Esophagus muscularis mucosa (tissue), 4 donors: Measurements from ENCODE around the gene ZSCAN10. TPM values are rescaled to one million over a fixed set of nuclear protein-coding genes. Genes with fewer than 3 reads are reported as not detected.

Experiments
- DNase-seq: peaks from one replicate; pipeline ENCODE4 v3.0.0-alpha.2; 2017; ENCODE audit errors: extremely low spot score
- H3K27ac ChIP-seq, 4 donors: fragments of 200-600 bp; sonication (generic); replicated peaks in 1 of 4; 1 replicate in 3 of 4; 2 replicates in 1 of 4; pipeline ENCODE4 v1.5.1; 2016 to 2019; ENCODE audit warnings: mild to moderate bottlenecking in 1 of 4
- H3K27me3 ChIP-seq, 4 donors: fragments of 200-600 bp; sonication (generic); one replicate each; pipeline versions ENCODE4 v1.5.1 to v1.6.0; 2016 to 2019
- H3K36me3 ChIP-seq, 4 donors: fragments of 200-600 bp; sonication (generic); one replicate each; pipeline ENCODE4 v1.5.1; 2016 to 2019
- H3K4me1 ChIP-seq, 4 donors: fragments of 200-600 bp; sonication (generic); one replicate each; pipeline ENCODE4 v1.5.1; 2016 to 2019
- H3K4me3 ChIP-seq, 4 donors: fragments of 200-600 bp; sonication (generic); 1 replicate in 2 of 4; 2 replicates in 2 of 4; pipeline ENCODE4 v1.5.1; 2016 to 2019; ENCODE audit warnings: mild to moderate bottlenecking in 4 of 4, moderate library complexity in 1 of 4
- H3K9me3 ChIP-seq, 4 donors: fragments of 200-600 bp; sonication (generic); 1 replicate in 3 of 4; 2 replicates in 1 of 4; pipeline ENCODE4 v1.5.1; 2016 to 2019
- CTCF ChIP-seq, 3 experiments: fragments of 200-600 bp in 2 of 3; fragments of 450-650 bp in 1 of 3; sonication (generic) in 2 of 3; IDR thresholded peaks; one replicate each; pipeline ENCODE4 v1.5.1; 2017 to 2019; ENCODE audit warnings: antibody characterized with exemption in 3 of 3, mild to moderate bottlenecking in 2 of 3, moderate library complexity in 1 of 3
- EP300 ChIP-seq: sonication (generic); formaldehyde crosslinking; IDR thresholded peaks from one replicate; pipeline ENCODE4 v1.6.1; 2017; ENCODE audit warnings: antibody characterized with exemption
- POLR2A ChIP-seq: fragments of 450-650 bp; IDR thresholded peaks from one replicate; pipeline ENCODE4 v1.6.1; 2017; ENCODE audit warnings: antibody characterized with exemption, moderate library complexity, mild to moderate bottlenecking, low read depth
- POLR2AphosphoS5 ChIP-seq, 2 donors: sonication (generic); formaldehyde crosslinking; IDR thresholded peaks; one replicate each; pipeline ENCODE4 v1.6.1; 2017; ENCODE audit warnings: antibody characterized with exemption in 2 of 2
- WGBS: methylation state at CpG from one replicate; pipeline ENCODE4 v1.1.5; 2018; 5-methylcytosine and 5-hydroxymethylcytosine counted together
- intact Hi-C: fragments of 100-400 bp; cut with DNase I; formaldehyde crosslinking; loops from one replicate; pipeline ENCODE4 v1.15.1; 2023
- total RNA-seq, 4 donors: library from RNA; depleted of rRNA; stranded (reverse); fragments of >200 nt; gene quantifications; one replicate each; pipeline versions ENCODE4 v1.1.0 to v1.2.1, GENCODE V29; 2016

The ZSCAN10 gene
- total RNA-seq, 4 donors from 2014 or later: not detected

- Histone ChIP-seq H3K9me3 (no peaks in the 10 kb centered on the region), H3K4me1 (peaks cover 9 to 25% (median 14%) of the 10 kb centered on the region in 4 donors), H3K27me3 (no peaks in the 10 kb centered on the region), H3K36me3 (peaks cover 11 to 62% (median 57%) of the 10 kb centered on the region in 4 donors), H3K27ac (no peak overlapping the region), H3K4me3 (no peak overlapping the region)
- TF ChIP-seq EP300 (no peak), POLR2AphosphoS5 (IDR thresholded peaks at IDR 0.05) (no peak), POLR2A (no peak), CTCF (IDR thresholded peaks at IDR 0.05) (no peak)
- intact Hi-C loops: no loop called here
- no peak for DNase-seq
- WGBS: 95% methylated on average over 34 of the region's 57 CpGs
Measured at GRCh38 chr16:3119701-3120408, 20.8 kb upstream of the ZSCAN10 start.

DNA sequence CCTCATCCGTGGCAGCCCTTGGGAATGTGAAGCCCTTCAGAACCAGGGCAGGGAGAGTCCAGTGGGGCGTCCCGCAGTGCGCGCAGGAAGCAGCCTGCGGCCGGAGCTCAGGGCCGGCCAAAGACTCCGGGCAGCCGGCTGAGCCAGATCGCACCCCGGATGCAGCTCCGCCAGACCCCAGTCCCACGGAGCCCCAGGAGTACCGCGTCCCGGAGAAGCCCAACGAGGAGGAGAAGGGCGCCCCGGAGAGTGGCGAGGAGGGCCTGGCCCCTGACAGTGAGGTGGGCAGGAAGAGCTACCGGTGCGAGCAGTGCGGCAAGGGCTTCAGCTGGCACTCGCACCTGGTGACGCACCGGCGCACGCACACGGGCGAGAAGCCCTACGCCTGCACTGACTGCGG lies 20.2 kb upstream of the ZSCAN10 start:
- TF ChIP-seq CTCF (IDR thresholded peaks at IDR 0.05): no peak
- no peak for TF ChIP-seq POLR2A
- TF ChIP-seq POLR2AphosphoS5 (IDR thresholded peaks at IDR 0.05): no peak
- no peak for TF ChIP-seq EP300
- Histone ChIP-seq H3K27me3 (no peaks in the 10 kb centered on the region), H3K27ac (no peak overlapping the region), H3K4me3 (no peak overlapping the region), H3K9me3 (no peaks in the 10 kb centered on the region), H3K4me1 (peaks cover 11 to 28% (median 15%) of the 10 kb centered on the region in 4 donors), H3K36me3 (peaks cover 11 to 68% (median 59%) of the 10 kb centered on the region in 4 donors)
- intact Hi-C loops: no loop called here
- no peak for DNase-seq
- 94% methylated on average over 25 of the region's 33 CpGs for WGBS

DNA sequence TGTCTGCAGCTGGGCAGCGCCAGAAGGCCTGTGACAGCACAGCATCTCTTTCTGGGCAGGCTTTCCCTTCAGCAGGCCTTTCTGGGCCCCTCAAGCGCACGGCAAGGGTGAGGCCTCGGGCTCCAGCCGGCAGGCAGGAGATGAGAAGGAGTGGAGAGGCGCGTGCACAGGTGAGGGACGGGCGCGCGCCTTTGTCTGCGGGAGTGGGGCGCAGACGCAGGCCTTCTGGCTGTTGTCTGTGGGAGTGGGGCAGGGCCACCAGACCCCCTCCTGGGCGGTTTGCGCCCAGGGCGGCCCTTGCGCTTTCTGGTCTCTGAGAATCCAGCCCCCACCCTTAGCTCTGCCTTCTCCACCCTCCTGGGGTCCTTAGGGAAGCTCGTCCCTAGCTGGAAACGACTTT lies 19.8 kb upstream of the ZSCAN10 start:
- no peak for DNase-seq
- peaks cover 11 to 69% (median 59%) of the 10 kb centered on the region in 4 donors for H3K36me3 ChIP-seq
- WGBS: 95% methylated on average over 18 of the region's 20 CpGs

DNA sequence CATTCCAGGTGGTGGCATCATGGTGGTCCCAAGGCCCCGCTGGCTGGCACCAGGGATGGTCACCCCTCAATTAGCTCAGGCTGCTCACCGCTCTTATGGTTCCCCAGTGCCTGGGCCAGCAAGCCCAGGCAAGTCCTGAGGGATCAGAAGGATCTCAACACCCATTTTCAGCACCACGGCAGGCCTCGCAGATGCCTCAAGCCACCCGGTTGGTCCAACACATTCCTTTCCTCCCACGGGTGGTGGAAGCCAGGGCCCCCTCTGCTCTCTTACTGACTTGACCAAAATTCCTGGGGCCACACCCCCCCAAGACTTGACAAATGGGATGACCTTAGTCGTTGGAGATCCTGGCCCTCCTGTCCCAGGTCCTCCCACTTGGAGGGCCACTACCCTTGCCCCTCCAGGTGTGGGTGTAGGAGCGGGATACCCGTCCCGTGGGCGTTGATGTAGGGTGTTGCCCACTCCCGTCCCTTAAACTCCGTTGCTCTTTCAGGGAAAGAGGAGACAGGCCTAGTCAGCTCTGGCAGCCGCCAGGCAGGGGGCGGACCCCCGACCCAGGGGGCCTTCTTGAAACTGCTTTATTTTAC lies 19.2 kb upstream of the ZSCAN10 start:
- intact Hi-C loops: no loop called here
- peaks cover 11 to 69% (median 59%) of the 10 kb centered on the region in 4 donors for H3K36me3 ChIP-seq
- no peak overlapping the region for H3K4me3 ChIP-seq
- DNase-seq: no peak
- H3K4me1 ChIP-seq: peaks cover 13 to 30% (median 18%) of the 10 kb centered on the region in 4 donors
- TF ChIP-seq POLR2A (no peak), CTCF (IDR thresholded peaks at IDR 0.05) (no peak)
- no peaks in the 10 kb centered on the region for H3K27me3 ChIP-seq
- H3K27ac ChIP-seq: no peak overlapping the region
- WGBS: 88% methylated on average over 16 of the region's 16 CpGs
- H3K9me3 ChIP-seq: no peaks in the 10 kb centered on the region

More for the DNA sequence above, 19.8 kb upstream of the ZSCAN10 start:
- H3K4me1 ChIP-seq: peaks cover 13 to 30% (median 18%) of the 10 kb centered on the region in 4 donors
- no peak overlapping the region for H3K27ac ChIP-seq
- TF ChIP-seq EP300 (no peak), CTCF (IDR thresholded peaks at IDR 0.05) (no peak), POLR2AphosphoS5 (IDR thresholded peaks at IDR 0.05) (no peak), POLR2A (no peak)
- intact Hi-C loops: no loop called here
- H3K9me3 ChIP-seq: no peaks in the 10 kb centered on the region
- H3K4me3 ChIP-seq: no peak overlapping the region
- H3K27me3 ChIP-seq: no peaks in the 10 kb centered on the region
